OCI-LY3 (cell line): ENCODE measurements around the gene ATP5IF1.

Source experiments
- CTCF ChIP-seq: fragments of 200-600, 300-600 bp; sonication (generic); IDR thresholded peaks from 2 replicates; pipeline ENCODE4 v1.5.1; 2014; ENCODE audit warnings: antibody characterized with exemption, low read length, low read depth
- EZH2phosphoT487 ChIP-seq: fragments of 200-600 bp; shearing (Covaris generic); IDR thresholded peaks from 2 replicates; pipeline ENCODE4 v1.6.1; 2018; ENCODE audit warnings: antibody characterized with exemption, mixed run types, low read depth

GRCh38 chr1:28249013-28249865 is 13.3 kb downstream of the ATP5IF1 start:
- TF ChIP-seq CTCF = no peak
- TF ChIP-seq EZH2phosphoT487 = no peak
